Measurements from ENCODE around the gene SDS.

DNA sequence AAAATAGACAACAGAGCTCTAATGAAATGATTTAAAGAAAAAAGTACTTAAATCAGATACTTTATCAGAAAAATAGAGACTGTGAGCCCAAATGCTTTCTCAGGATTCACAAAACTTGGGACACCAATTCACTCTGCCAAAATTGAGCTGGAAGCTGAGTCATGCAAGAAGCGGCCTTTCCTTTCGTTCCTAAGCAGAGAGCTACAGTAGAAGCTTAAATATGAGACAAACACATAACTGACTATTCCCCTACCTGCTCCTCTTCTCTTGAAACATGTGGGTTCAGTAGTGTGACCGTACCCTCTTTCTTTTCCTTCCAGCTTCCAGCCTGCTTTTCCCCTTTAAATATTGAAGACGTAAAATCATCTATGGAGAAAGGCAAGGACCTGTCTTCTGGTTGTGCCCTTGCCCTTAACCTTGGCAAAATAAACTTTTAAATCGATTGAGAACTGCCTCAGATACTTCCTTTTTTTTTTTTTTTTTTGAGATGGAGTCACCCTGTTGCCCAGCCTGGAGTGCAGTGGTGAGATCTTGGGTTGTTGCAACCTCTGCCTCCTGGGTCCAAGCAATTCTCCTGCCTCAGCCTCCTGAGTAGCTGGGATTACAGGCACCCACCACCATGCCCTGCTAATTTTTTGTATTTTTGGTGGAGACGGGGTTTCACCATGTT lies 4.4 kb upstream of the SDS start:
- TF ChIP-seq CTCF (IDR thresholded peaks at IDR 0.05; ENCODE audit: low read depth, low read length) (no peak), POLR2A (IDR thresholded peaks at IDR 0.05; ENCODE audit: extremely low read depth, insufficient read length) (no peak)

All from NB4 (cell line).